Measurements from ENCODE around the gene HPS4.

HPS4 gene

GRCh38 chr22:26436903-26437515 lies 46.6 kb downstream of the HPS4 start:
- H3K9ac ChIP-seq (ENCODE audit: low read depth in 1 of 2, low read length in 2 of 2), result peak overlapping the region; percentile 55 to 66
- H3K27ac ChIP-seq (ENCODE audit: low read depth in 2 of 2, low read length in 2 of 2), result peak overlapping the region; percentile 92 to 95
- H3K4me3 ChIP-seq (ENCODE audit: low read length in 2 of 2), result peak overlapping the region; percentile 22 to 37
- no peaks in the 10 kb centered on the region for H3K36me3 ChIP-seq (ENCODE audit: control insufficient read depth in 2 of 2, insufficient read depth in 2 of 2, low read length in 2 of 2)
- peaks cover 23 to 27% of the 10 kb centered on the region in 2 donors for H3K4me1 ChIP-seq (ENCODE audit: control insufficient read depth in 2 of 2, insufficient read depth in 2 of 2, low read length in 2 of 2)
- H3K27me3 ChIP-seq (ENCODE audit: control insufficient read depth in 2 of 2, insufficient read depth in 2 of 2, low read length in 2 of 2), result no peaks in the 10 kb centered on the region
- no peaks in the 10 kb centered on the region for H3K9me3 ChIP-seq (ENCODE audit: control insufficient read depth in 2 of 2, low read length in 2 of 2)

GRCh38 chr22:26435327-26436093 lies 48.1 kb downstream of the HPS4 start:
- Histone ChIP-seq H3K36me3 (ENCODE audit: control insufficient read depth in 2 of 2, insufficient read depth in 2 of 2, low read length in 2 of 2) (no peaks in the 10 kb centered on the region), H3K4me1 (ENCODE audit: control insufficient read depth in 2 of 2, insufficient read depth in 2 of 2, low read length in 2 of 2) (peaks cover 26 to 27% of the 10 kb centered on the region in 2 donors)

GRCh38 chr22:26433805-26434204 lies 49.8 kb downstream of the HPS4 start:
- H3K4me3 ChIP-seq (ENCODE audit: low read length in 2 of 2), result no peak overlapping the region
- H3K27me3 ChIP-seq (ENCODE audit: control insufficient read depth in 2 of 2, insufficient read depth in 2 of 2, low read length in 2 of 2), result no peaks in the 10 kb centered on the region
- H3K9ac ChIP-seq (ENCODE audit: low read depth in 1 of 2, low read length in 2 of 2), result no peak overlapping the region
- H3K9me3 ChIP-seq (ENCODE audit: control insufficient read depth in 2 of 2, low read length in 2 of 2), result no peaks in the 10 kb centered on the region
- peaks cover 26 to 30% of the 10 kb centered on the region in 2 donors for H3K4me1 ChIP-seq (ENCODE audit: control insufficient read depth in 2 of 2, insufficient read depth in 2 of 2, low read length in 2 of 2)
- no peak overlapping the region for H3K27ac ChIP-seq (ENCODE audit: low read depth in 2 of 2, low read length in 2 of 2)
- no peaks in the 10 kb centered on the region for H3K36me3 ChIP-seq (ENCODE audit: control insufficient read depth in 2 of 2, insufficient read depth in 2 of 2, low read length in 2 of 2)

More at GRCh38 chr22:26435327-26436093, 48.1 kb downstream of the HPS4 start:
- no peaks in the 10 kb centered on the region for H3K27me3 ChIP-seq (ENCODE audit: control insufficient read depth in 2 of 2, insufficient read depth in 2 of 2, low read length in 2 of 2)
- no peak overlapping the region for H3K9ac ChIP-seq (ENCODE audit: low read depth in 1 of 2, low read length in 2 of 2)
- no peaks in the 10 kb centered on the region for H3K9me3 ChIP-seq (ENCODE audit: control insufficient read depth in 2 of 2, low read length in 2 of 2)
- no peak overlapping the region for H3K4me3 ChIP-seq (ENCODE audit: low read length in 2 of 2)
- peak overlapping the region; percentile 92 to 95 for H3K27ac ChIP-seq (ENCODE audit: low read depth in 2 of 2, low read length in 2 of 2)

GRCh38 chr22:26432619-26433311 lies 50.8 kb downstream of the HPS4 start:
- Histone ChIP-seq H3K27ac (ENCODE audit: low read depth in 2 of 2, low read length in 2 of 2) (no peak overlapping the region), H3K9ac (ENCODE audit: low read depth in 1 of 2, low read length in 2 of 2) (no peak overlapping the region), H3K27me3 (ENCODE audit: control insufficient read depth in 2 of 2, insufficient read depth in 2 of 2, low read length in 2 of 2) (no peaks in the 10 kb centered on the region), H3K4me3 (ENCODE audit: low read length in 2 of 2) (no peak overlapping the region), H3K36me3 (ENCODE audit: control insufficient read depth in 2 of 2, insufficient read depth in 2 of 2, low read length in 2 of 2) (no peaks in the 10 kb centered on the region), H3K9me3 (ENCODE audit: control insufficient read depth in 2 of 2, low read length in 2 of 2) (no peaks in the 10 kb centered on the region), H3K4me1 (ENCODE audit: control insufficient read depth in 2 of 2, insufficient read depth in 2 of 2, low read length in 2 of 2) (peaks cover 26 to 35% of the 10 kb centered on the region in 2 donors)

- H3K9ac ChIP-seq (ENCODE audit: low read depth in 1 of 2, low read length in 2 of 2), result no peak overlapping the region
- peak overlapping the region in 1 of 2 donors; percentile 11 for H3K27ac ChIP-seq (ENCODE audit: low read depth in 2 of 2, low read length in 2 of 2)
- H3K9me3 ChIP-seq (ENCODE audit: control insufficient read depth in 2 of 2, low read length in 2 of 2), result no peaks in the 10 kb centered on the region
- no peak overlapping the region for H3K4me3 ChIP-seq (ENCODE audit: low read length in 2 of 2)
- H3K27me3 ChIP-seq (ENCODE audit: control insufficient read depth in 2 of 2, insufficient read depth in 2 of 2, low read length in 2 of 2), result no peaks in the 10 kb centered on the region
- H3K4me1 ChIP-seq (ENCODE audit: control insufficient read depth in 2 of 2, insufficient read depth in 2 of 2, low read length in 2 of 2), result peaks cover 15 to 25% of the 10 kb centered on the region in 2 donors
- H3K36me3 ChIP-seq (ENCODE audit: control insufficient read depth in 2 of 2, insufficient read depth in 2 of 2, low read length in 2 of 2), result no peaks in the 10 kb centered on the region
Measured at GRCh38 chr22:26431261-26431995, 52.2 kb downstream of the HPS4 start.

- Histone ChIP-seq H3K27ac (ENCODE audit: low read depth in 2 of 2, low read length in 2 of 2) (no peak overlapping the region), H3K27me3 (ENCODE audit: control insufficient read depth in 2 of 2, insufficient read depth in 2 of 2, low read length in 2 of 2) (no peaks in the 10 kb centered on the region), H3K4me1 (ENCODE audit: control insufficient read depth in 2 of 2, insufficient read depth in 2 of 2, low read length in 2 of 2) (peaks cover 7 to 17% of the 10 kb centered on the region in 2 donors), H3K9ac (ENCODE audit: low read depth in 1 of 2, low read length in 2 of 2) (no peak overlapping the region), H3K9me3 (ENCODE audit: control insufficient read depth in 2 of 2, low read length in 2 of 2) (no peaks in the 10 kb centered on the region), H3K36me3 (ENCODE audit: control insufficient read depth in 2 of 2, insufficient read depth in 2 of 2, low read length in 2 of 2) (no peaks in the 10 kb centered on the region), H3K4me3 (ENCODE audit: low read length in 2 of 2) (no peak overlapping the region)
Measured at GRCh38 chr22:26430600-26430999, 53.0 kb downstream of the HPS4 start.

GRCh38 chr22:26429458-26430286 lies 53.9 kb downstream of the HPS4 start:
- peak overlapping the region in 1 of 2 donors; percentile 38 for H3K27ac ChIP-seq (ENCODE audit: low read depth in 2 of 2, low read length in 2 of 2)
- peak overlapping the region; percentile 51 to 67 for H3K4me3 ChIP-seq (ENCODE audit: low read length in 2 of 2)
- no peaks in the 10 kb centered on the region for H3K36me3 ChIP-seq (ENCODE audit: control insufficient read depth in 2 of 2, insufficient read depth in 2 of 2, low read length in 2 of 2)
- no peaks in the 10 kb centered on the region for H3K27me3 ChIP-seq (ENCODE audit: control insufficient read depth in 2 of 2, insufficient read depth in 2 of 2, low read length in 2 of 2)
- H3K4me1 ChIP-seq (ENCODE audit: control insufficient read depth in 2 of 2, insufficient read depth in 2 of 2, low read length in 2 of 2), result peaks cover 6 to 14% of the 10 kb centered on the region in 2 donors
- H3K9me3 ChIP-seq (ENCODE audit: control insufficient read depth in 2 of 2, low read length in 2 of 2), result no peaks in the 10 kb centered on the region
- H3K9ac ChIP-seq (ENCODE audit: low read depth in 1 of 2, low read length in 2 of 2), result peak overlapping the region; percentile 5 to 41

GRCh38 chr22:26428515-26429457 lies 54.8 kb downstream of the HPS4 start, which contains the start of gene ASPHD2:
TSS of gene ASPHD2 (plus strand) at chr22:26429260. CDS start at chr22:26433616, 4,356 bp downstream.
- H3K27ac ChIP-seq (ENCODE audit: low read depth in 2 of 2, low read length in 2 of 2), result peak within 1 kb of the TSS; percentile 75 to 90
- peak within 1 kb of the TSS; percentile 76 to 88 for H3K9ac ChIP-seq (ENCODE audit: low read depth in 1 of 2, low read length in 2 of 2)
- peak within 1 kb of the TSS; percentile 69 to 89 for H3K4me3 ChIP-seq (ENCODE audit: low read length in 2 of 2)

More at GRCh38 chr22:26428515-26429457, 54.8 kb downstream of the HPS4 start, which contains the start of gene ASPHD2:
- no peaks in the 10 kb centered on the region for H3K27me3 ChIP-seq (ENCODE audit: control insufficient read depth in 2 of 2, insufficient read depth in 2 of 2, low read length in 2 of 2)
- H3K9me3 ChIP-seq (ENCODE audit: control insufficient read depth in 2 of 2, low read length in 2 of 2), result no peaks in the 10 kb centered on the region
- peaks cover 6 to 14% of the 10 kb centered on the region in 2 donors for H3K4me1 ChIP-seq (ENCODE audit: control insufficient read depth in 2 of 2, insufficient read depth in 2 of 2, low read length in 2 of 2)
- no peaks in the 10 kb centered on the region for H3K36me3 ChIP-seq (ENCODE audit: control insufficient read depth in 2 of 2, insufficient read depth in 2 of 2, low read length in 2 of 2)

Measured in mucosa of rectum (tissue), 2 donors.